Uterus (tissue), 4 donors: ENCODE measurements around the gene PRRG2. TPM values are rescaled to one million over a fixed set of nuclear protein-coding genes. Genes with fewer than 3 reads are reported as not detected.
"Not testable (repeated sequence)": the region's sequence is repeated elsewhere in the genome, so short reads cannot be mapped to it uniquely, and the experiment has no call there.

Experiments used
- DNase-seq, 2 donors: peaks; one replicate each; pipeline ENCODE4 v3.0.0-alpha.2; 2019 to 2020
- H3K27ac ChIP-seq, 2 donors: fragments of 200-600 bp; sonication (generic); 1 replicate in 1 of 2; 2 replicates in 1 of 2; pipeline ENCODE4 v1.5.1; 2016 to 2018
- H3K27me3 ChIP-seq, 2 donors: fragments of 200-600 bp; sonication (generic); one replicate each; pipeline ENCODE4 v1.5.1; 2018 to 2019; ENCODE audit warnings: control low read depth in 1 of 2
- H3K36me3 ChIP-seq, 2 donors: fragments of 200-600 bp; sonication (generic); one replicate each; pipeline ENCODE4 v1.5.1; 2019; ENCODE audit warnings: control low read depth in 1 of 2
- H3K4me1 ChIP-seq, 2 donors: fragments of 200-600 bp; sonication (generic); one replicate each; pipeline ENCODE4 v1.5.1; 2018 to 2019; ENCODE audit warnings: control low read depth in 1 of 2
- H3K4me3 ChIP-seq, 2 donors: fragments of 200-600 bp; sonication (generic); 1 replicate in 1 of 2; 2 replicates in 1 of 2; pipeline ENCODE4 v1.5.1; 2018 to 2019; ENCODE audit warnings: mild to moderate bottlenecking in 1 of 2
- H3K9me3 ChIP-seq, 2 donors: fragments of 200-600 bp; sonication (generic); one replicate each; pipeline ENCODE4 v1.5.1; 2019; ENCODE audit warnings: control low read depth in 1 of 2
- CTCF ChIP-seq, 4 experiments: fragments of 200-600 bp in 2 of 4; fragments of 450-650 bp in 2 of 4; sonication (generic) in 2 of 4; IDR thresholded peaks; one replicate each; pipeline ENCODE4 v1.5.1; 2016 to 2019; ENCODE audit warnings: antibody characterized with exemption in 4 of 4, mild to moderate bottlenecking in 2 of 4, moderate library complexity in 1 of 4
- POLR2A ChIP-seq, 2 donors: fragments of 450-650 bp; IDR thresholded peaks; one replicate each; pipeline ENCODE4 v1.6.1; 2016; ENCODE audit warnings: antibody characterized with exemption in 2 of 2, mild to moderate bottlenecking in 1 of 2, moderate library complexity in 1 of 2
- intact Hi-C: fragments of 100-400 bp; cut with DNase I; formaldehyde crosslinking; loops from one replicate; pipeline ENCODE4 v1.15.1; 2023; ENCODE audit warnings: low total_unique reads
- total RNA-seq, 4 donors: library from RNA; depleted of rRNA in 3 of 4; stranded (reverse); fragments of >200 nt in 3 of 4; gene quantifications; one replicate each; pipeline versions ENCODE4 v1.1.0 to v1.2.4, GENCODE V29; 2014 to 2023
- donor health status: DM: yes; HTN: yes; CAD: no.

The PRRG2 gene
- total RNA-seq, 4 donors from 2014 or later, result 0.95 to 1.4 TPM; not detected in 2

DNA sequence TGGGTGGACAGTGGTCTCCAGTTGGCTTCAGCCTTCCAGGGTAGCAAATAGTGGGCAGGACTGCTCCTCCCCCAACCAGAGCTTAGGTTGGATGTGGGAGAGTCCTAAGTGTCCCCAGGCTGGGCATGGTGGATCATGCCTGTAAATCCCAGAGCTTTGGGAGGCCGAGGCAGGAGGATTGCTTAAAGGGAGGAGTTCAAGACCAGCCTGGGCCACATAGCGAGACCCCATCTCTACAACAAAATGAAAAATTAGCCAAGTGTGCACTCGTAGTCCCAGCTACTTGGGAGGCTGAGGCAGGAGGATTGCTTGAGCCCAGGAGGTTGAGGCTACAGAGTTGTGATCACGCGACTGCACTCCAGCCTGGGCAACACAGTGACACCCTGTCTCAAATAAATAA lies 51.5 kb downstream of the PRRG2 start:
- H3K9me3 ChIP-seq, result no peaks in the 10 kb centered on the region
- DNase-seq, result no peak
- no peaks in the 10 kb centered on the region for H3K4me1 ChIP-seq
- no peak for TF ChIP-seq POLR2A (IDR thresholded peaks at IDR 0.05)
- H3K27me3 ChIP-seq, result no peaks in the 10 kb centered on the region
- no peaks in the 10 kb centered on the region for H3K36me3 ChIP-seq
- H3K4me3 ChIP-seq, result no peak overlapping the region
- no peak overlapping the region for H3K27ac ChIP-seq
- intact Hi-C loops, result no loop called here

DNA sequence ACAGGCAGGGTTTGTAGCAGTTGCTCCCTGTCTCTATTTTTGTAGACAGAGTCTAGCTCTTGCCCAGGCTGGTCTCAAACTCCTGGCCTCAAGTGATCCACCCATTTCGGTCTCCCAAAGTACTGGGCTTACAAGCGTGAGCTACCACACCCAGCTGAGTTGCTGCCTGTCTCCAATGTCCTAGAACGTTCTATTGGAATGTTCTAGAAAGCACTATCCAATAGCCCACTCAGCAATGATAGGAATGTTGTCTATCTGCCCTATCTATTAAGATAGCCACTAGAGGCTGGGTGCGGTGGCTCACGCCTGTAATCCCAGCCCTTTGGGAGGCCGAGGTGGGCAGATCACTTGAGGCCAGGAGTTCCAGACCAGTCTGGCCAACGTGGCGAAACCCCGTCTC lies 52.2 kb downstream of the PRRG2 start:
- H3K9me3 ChIP-seq, H3K27ac ChIP-seq, intact Hi-C loops, H3K27me3 ChIP-seq, DNase-seq, H3K36me3 ChIP-seq, H3K4me3 ChIP-seq, H3K4me1 ChIP-seq: not testable (repeated sequence)

DNA sequence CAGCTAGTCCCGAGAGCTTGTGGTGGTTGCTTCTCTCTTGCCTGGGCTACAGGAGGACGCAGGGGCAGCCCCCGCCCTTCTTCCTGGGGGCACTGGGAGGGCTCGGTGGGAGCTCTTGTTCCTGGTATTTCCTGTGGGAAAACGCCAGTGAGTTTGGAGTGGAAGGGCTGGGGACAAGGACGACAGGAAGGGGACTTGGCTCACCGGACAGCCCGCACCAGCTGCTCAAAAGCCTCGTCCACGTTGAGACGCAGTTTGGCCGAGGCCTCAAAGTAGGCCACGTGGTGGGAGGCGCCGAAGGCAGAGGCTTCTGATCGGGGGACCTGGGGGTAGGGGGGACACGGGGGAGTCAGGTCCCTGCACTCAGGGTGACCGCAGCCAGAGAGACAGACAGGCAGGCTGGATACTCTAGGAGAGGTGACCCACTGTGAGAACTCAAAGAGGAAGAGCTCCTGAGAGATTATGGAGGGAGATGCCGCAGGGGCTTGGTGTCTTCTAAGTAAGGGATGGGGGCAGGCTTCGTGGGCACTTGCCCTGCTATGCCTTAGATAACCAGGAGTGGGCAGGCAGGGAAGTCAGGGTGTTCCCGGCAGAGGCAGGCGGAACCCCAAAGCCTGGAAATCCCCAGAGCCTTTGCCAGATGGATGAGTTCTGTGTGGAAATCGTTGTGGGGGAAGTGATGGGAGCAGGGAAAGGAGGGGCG lies 54.6 kb downstream of the PRRG2 start:
- DNase-seq, result no peak
- Histone ChIP-seq H3K27me3 (no peaks in the 10 kb centered on the region), H3K9me3 (no peaks in the 10 kb centered on the region), H3K4me1 (no peaks in the 10 kb centered on the region), H3K27ac (no peak overlapping the region), H3K4me3 (no peak overlapping the region), H3K36me3 (no peaks in the 10 kb centered on the region)
- intact Hi-C loops, result no loop called here
- TF ChIP-seq POLR2A (IDR thresholded peaks at IDR 0.05), result no peak
- no peak for TF ChIP-seq CTCF (IDR thresholded peaks at IDR 0.05)

DNA sequence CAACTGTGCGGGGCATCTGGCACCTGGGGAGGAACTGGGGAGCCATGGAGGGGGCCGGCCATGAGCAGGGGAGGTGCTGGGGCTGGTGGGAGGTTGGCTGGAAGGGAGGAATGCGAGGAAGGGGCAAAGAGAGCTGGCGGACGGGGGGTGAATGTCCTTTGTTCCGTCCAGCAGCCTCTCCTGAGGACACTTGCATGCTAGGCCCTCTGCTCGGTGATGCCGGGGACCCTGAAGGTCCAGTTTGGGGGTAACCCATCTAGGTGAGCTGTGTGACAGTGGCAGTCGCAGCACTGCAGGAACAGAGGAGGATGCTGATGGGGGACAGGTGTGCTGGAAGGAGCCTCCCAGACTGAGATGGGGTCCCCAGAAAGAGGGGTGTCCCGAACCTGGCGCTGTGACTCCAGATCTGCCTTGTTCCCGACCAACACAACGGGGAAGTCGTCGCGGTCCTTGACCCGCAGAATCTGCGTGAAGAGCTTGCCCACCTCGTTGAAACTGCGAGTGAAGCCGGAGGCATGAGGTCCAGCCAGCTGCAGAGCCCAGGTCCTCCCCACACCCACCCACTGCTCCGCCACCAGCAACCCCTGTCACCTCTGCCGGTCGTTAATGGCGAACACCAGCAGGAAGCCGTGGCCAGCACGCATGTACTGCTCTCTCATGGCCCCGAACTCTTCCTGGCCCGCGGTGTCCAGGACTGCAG lies 55.3 kb downstream of the PRRG2 start:
- DNase-seq, result no peak
- Histone ChIP-seq H3K4me1 (no peaks in the 10 kb centered on the region), H3K27me3 (no peaks in the 10 kb centered on the region), H3K4me3 (no peak overlapping the region), H3K36me3 (no peaks in the 10 kb centered on the region), H3K27ac (no peak overlapping the region), H3K9me3 (no peaks in the 10 kb centered on the region)
- TF ChIP-seq CTCF (IDR thresholded peaks at IDR 0.05), result no peak
- TF ChIP-seq POLR2A (IDR thresholded peaks at IDR 0.05), result no peak
- intact Hi-C loops, result no loop called here

DNA sequence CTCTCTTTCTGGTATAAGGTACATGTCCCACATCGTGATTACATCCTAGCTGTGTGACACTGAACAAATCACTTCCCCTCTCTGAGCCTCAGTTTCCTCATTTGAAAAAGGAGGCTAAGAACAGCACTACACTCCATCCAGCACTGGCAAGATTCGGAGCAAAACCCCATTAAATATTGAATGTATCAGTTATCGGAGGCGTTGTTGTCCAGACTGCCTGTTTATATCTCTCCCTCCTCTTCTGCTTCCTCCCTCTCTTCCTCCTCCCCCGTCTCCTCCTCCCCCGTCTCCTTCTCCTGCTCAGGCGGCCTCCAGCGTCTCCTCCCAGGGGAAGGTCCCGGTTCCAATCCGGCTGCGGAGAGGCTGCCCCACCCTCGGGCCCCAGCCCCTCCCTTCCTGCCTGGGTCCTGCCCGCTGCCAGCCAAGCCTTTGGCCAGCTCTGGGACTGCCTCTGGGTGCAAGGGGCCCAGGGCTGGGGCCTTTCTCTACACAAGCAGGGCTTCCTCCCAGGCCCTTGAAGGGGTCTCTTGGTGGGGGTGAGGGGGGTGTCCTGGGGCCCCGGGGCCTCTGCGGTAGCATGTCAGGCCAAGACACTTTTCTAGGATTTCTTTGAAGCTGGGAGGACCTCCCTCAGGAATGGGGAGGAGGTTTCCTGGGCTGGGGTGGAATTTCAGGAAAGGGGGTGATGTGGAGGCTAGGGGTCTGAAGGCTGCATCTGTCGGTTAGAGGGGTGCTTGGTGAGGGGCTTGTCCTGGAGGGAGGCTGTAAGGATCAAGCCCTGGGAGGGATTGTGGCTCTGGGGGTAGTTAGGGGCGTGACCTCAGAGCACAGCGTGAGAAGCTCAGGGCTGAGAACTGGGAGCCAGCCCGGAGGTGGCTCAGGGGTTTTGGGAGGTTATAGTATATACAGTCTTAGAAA lies 57.0 kb downstream of the PRRG2 start:
- TF ChIP-seq CTCF (IDR thresholded peaks at IDR 0.05) (no peak), POLR2A (IDR thresholded peaks at IDR 0.05) (peak in 1 of 2 donors; percentile 23)
- intact Hi-C loops, result no loop called here
- Histone ChIP-seq H3K27me3 (no peaks in the 10 kb centered on the region), H3K27ac (peak overlapping the region; percentile 97 to 99), H3K36me3 (no peaks in the 10 kb centered on the region), H3K4me3 (peak overlapping the region; percentile 72 to 73), H3K9me3 (no peaks in the 10 kb centered on the region), H3K4me1 (peaks cover under 1 to 5% of the 10 kb centered on the region in 2 donors)
- peak; percentile 85 to 86 for DNase-seq
